ENCODE measurements around the gene MCM10. TPM values are rescaled to one million over a fixed set of nuclear protein-coding genes. Genes with fewer than 3 reads are reported as not detected.

MCM10 gene
- total and polyA plus RNA-seq, 9 of the 15 experiments (the other 6 are each of a cell fraction or from before 2014, with no cell fraction given): 10.4 to 68.1 (median 48.0) TPM

DNA sequence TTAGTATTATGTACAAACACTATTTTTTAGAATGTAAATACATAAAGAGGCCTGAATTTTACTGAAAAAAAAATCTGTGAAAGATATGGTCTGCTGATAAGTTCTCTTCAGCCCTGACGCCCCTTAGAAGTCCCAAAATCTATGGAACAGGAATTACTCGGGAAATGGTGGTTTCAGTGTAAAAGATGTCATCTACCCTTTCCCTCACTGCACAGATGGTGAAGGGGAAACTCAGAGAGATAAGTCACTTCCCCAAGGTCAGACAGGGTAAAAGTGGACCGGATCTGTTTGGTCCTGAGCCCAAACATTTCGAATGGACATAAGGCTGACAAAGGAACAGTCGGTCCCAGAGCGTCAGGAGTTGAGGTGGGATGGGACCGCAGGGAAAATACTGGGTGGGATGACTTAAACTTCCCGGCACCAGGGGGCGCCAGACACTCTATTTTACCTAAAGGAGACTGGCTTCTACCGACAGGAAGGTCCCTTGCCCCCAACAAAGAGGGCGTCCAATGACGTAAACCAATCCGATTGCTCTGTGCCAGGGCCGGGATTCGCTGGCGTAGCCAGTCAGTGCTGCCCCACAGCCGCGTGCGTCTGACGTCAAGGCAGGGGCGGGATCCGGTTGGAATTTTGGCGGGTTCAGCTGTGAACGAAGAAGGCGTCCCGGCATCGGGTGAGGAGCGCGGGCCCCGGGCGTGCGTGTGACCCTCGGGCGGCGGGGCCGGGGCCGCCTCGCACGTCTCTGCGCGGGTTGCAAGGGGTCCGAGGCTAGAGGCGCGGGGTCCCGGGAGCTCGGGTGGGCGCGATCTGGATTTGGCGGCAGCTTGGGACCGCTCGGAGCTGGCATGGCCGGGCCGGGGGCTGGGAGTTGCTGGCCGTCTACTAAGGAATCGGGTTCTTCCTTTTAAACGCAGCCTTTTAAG, at the start of gene MCM10 (continued):
- TF ChIP-seq ZC3H11A (IDR thresholded peaks at IDR 0.05; ENCODE audit: low read depth, low read length): no peak
- TF ChIP-seq ZNF75A (CRISPR knock-in tag; IDR thresholded peaks at IDR 0.05): peak; percentile 24; the same call in 1 of the 2 replicates
- TF ChIP-seq, protein P1, sequence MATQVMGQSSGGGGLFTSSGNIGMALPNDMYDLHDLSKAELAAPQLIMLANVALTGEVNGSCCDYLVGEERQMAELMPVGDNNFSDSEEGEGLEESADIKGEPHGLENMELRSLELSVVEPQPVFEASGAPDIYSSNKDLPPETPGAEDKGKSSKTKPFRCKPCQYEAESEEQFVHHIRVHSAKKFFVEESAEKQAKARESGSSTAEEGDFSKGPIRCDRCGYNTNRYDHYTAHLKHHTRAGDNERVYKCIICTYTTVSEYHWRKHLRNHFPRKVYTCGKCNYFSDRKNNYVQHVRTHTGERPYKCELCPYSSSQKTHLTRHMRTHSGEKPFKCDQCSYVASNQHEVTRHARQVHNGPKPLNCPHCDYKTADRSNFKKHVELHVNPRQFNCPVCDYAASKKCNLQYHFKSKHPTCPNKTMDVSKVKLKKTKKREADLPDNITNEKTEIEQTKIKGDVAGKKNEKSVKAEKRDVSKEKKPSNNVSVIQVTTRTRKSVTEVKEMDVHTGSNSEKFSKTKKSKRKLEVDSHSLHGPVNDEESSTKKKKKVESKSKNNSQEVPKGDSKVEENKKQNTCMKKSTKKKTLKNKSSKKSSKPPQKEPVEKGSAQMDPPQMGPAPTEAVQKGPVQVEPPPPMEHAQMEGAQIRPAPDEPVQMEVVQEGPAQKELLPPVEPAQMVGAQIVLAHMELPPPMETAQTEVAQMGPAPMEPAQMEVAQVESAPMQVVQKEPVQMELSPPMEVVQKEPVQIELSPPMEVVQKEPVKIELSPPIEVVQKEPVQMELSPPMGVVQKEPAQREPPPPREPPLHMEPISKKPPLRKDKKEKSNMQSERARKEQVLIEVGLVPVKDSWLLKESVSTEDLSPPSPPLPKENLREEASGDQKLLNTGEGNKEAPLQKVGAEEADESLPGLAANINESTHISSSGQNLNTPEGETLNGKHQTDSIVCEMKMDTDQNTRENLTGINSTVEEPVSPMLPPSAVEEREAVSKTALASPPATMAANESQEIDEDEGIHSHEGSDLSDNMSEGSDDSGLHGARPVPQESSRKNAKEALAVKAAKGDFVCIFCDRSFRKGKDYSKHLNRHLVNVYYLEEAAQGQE (IDR thresholded peaks at IDR 0.05; ENCODE audit: borderline replicate concordance): peak; percentile 63
- TF ChIP-seq, protein P1 (CRISPR knock-in tag; IDR thresholded peaks at IDR 0.05; ENCODE audit: low read depth): no peak
- TF ChIP-seq CREB1 (IDR thresholded peaks at IDR 0.05): peak; percentile 93
- peak; percentile 95 for TF ChIP-seq CREB1 (CRISPR knock-in tag; IDR thresholded peaks at IDR 0.05)
- TF ChIP-seq KDM5B (IDR thresholded peaks at IDR 0.05; ENCODE audit: insufficient replicate concordance, low read depth, low read length): peak; percentile 62
- peak; percentile 42 for TF ChIP-seq HNRNPLL (IDR thresholded peaks at IDR 0.05; ENCODE audit: low read depth, low read length, poor library complexity, severe bottlenecking)
- no peak for TF ChIP-seq SREBF1 (IDR thresholded peaks at IDR 0.05; ENCODE audit: borderline replicate concordance, low read depth, low read length)
- TF ChIP-seq SMARCA5 (IDR thresholded peaks at IDR 0.05): no peak
- TF ChIP-seq BRD9 (IDR thresholded peaks at IDR 0.05; ENCODE audit: low read depth, partially characterized antibody): no peak
- TF ChIP-seq, protein P2, sequence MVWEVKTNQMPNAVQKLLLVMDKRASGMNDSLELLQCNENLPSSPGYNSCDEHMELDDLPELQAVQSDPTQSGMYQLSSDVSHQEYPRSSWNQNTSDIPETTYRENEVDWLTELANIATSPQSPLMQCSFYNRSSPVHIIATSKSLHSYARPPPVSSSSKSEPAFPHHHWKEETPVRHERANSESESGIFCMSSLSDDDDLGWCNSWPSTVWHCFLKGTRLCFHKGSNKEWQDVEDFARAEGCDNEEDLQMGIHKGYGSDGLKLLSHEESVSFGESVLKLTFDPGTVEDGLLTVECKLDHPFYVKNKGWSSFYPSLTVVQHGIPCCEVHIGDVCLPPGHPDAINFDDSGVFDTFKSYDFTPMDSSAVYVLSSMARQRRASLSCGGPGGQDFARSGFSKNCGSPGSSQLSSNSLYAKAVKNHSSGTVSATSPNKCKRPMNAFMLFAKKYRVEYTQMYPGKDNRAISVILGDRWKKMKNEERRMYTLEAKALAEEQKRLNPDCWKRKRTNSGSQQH (CRISPR knock-in tag; IDR thresholded peaks at IDR 0.05): no peak
- peak in 1 of 2 experiments; percentile 38; a peak in 1 of 3 replicates for TF ChIP-seq CBX3 (IDR thresholded peaks at IDR 0.05; ENCODE audit: borderline replicate concordance in 1 of 2, low read length in 2 of 2)
- TF ChIP-seq SAP30 (IDR thresholded peaks at IDR 0.05; ENCODE audit: borderline replicate concordance, insufficient read depth, low read depth, low read length, poor library complexity, severe bottlenecking): peak; percentile 99
- TF ChIP-seq, protein P3, sequence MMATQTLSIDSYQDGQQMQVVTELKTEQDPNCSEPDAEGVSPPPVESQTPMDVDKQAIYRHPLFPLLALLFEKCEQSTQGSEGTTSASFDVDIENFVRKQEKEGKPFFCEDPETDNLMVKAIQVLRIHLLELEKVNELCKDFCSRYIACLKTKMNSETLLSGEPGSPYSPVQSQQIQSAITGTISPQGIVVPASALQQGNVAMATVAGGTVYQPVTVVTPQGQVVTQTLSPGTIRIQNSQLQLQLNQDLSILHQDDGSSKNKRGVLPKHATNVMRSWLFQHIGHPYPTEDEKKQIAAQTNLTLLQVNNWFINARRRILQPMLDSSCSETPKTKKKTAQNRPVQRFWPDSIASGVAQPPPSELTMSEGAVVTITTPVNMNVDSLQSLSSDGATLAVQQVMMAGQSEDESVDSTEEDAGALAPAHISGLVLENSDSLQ (IDR thresholded peaks at IDR 0.05): peak; percentile 47

All from K562 (cell line).